ENCODE measurements around the gene RHOB.

The RHOB gene

GRCh38 chr2:20450201-20450999 is 3.5 kb downstream of the RHOB start:
- H3K4me1 ChIP-seq (ENCODE audit: control insufficient read depth, low read length), result peaks cover 26% of the 10 kb centered on the region
- no peak overlapping the region for H3K4me2 ChIP-seq (ENCODE audit: low read length)
- H3K9me3 ChIP-seq (ENCODE audit: control insufficient read depth, insufficient read depth, low read length), result no peaks in the 10 kb centered on the region
- no peak overlapping the region for H3K27ac ChIP-seq (ENCODE audit: low read depth, low read length)
- H3K4me3 ChIP-seq (ENCODE audit: low read length), result no peak overlapping the region
- H3K79me2 ChIP-seq (ENCODE audit: control insufficient read depth, low read length), result no peaks in the 10 kb centered on the region
- peaks cover 51% of the 10 kb centered on the region for H3K27me3 ChIP-seq (ENCODE audit: control insufficient read depth, low read length)
- TF ChIP-seq EZH2phosphoT487 (IDR thresholded peaks at IDR 0.05; ENCODE audit: borderline replicate concordance, low read length) (no peak), CTCF (IDR thresholded peaks at IDR 0.05; ENCODE audit: low read depth, low read length, poor library complexity, severe bottlenecking) (no peak)
- no peaks in the 10 kb centered on the region for H3K9me2 ChIP-seq (replicated peaks; ENCODE audit: control insufficient read depth, low read length)
- no peaks in the 10 kb centered on the region for H3F3A ChIP-seq (ENCODE audit: control insufficient read depth, insufficient read depth)
- H4K20me1 ChIP-seq (ENCODE audit: control insufficient read depth, insufficient read depth, low read depth, low read length), result no peaks in the 10 kb centered on the region
- no peaks in the 10 kb centered on the region for H3K36me3 ChIP-seq (ENCODE audit: control insufficient read depth, low read length)

GRCh38 chr2:20451000-20451290 is 4.1 kb downstream of the RHOB start:
- no peak overlapping the region for H3K4me2 ChIP-seq (ENCODE audit: low read length)
- no peak overlapping the region for H3K27ac ChIP-seq (ENCODE audit: low read depth, low read length)
- TF ChIP-seq EZH2phosphoT487 (IDR thresholded peaks at IDR 0.05; ENCODE audit: borderline replicate concordance, low read length) (no peak), CTCF (IDR thresholded peaks at IDR 0.05; ENCODE audit: low read depth, low read length, poor library complexity, severe bottlenecking) (no peak)
- H3K4me3 ChIP-seq (ENCODE audit: low read length), result no peak overlapping the region
- H3K27me3 ChIP-seq (ENCODE audit: control insufficient read depth, low read length), result peaks cover 48% of the 10 kb centered on the region
- no peaks in the 10 kb centered on the region for H3K9me3 ChIP-seq (ENCODE audit: control insufficient read depth, insufficient read depth, low read length)
- no peaks in the 10 kb centered on the region for H3F3A ChIP-seq (ENCODE audit: control insufficient read depth, insufficient read depth)
- no peaks in the 10 kb centered on the region for H3K9me2 ChIP-seq (replicated peaks; ENCODE audit: control insufficient read depth, low read length)
- H3K36me3 ChIP-seq (ENCODE audit: control insufficient read depth, low read length), result no peaks in the 10 kb centered on the region
- no peaks in the 10 kb centered on the region for H3K79me2 ChIP-seq (ENCODE audit: control insufficient read depth, low read length)
- H4K20me1 ChIP-seq (ENCODE audit: control insufficient read depth, insufficient read depth, low read depth, low read length), result no peaks in the 10 kb centered on the region
- H3K4me1 ChIP-seq (ENCODE audit: control insufficient read depth, low read length), result peaks cover 26% of the 10 kb centered on the region

- Histone ChIP-seq H3K4me3 (ENCODE audit: low read length) (no peak overlapping the region), H4K20me1 (ENCODE audit: control insufficient read depth, insufficient read depth, low read depth, low read length) (no peaks in the 10 kb centered on the region), H3K27me3 (ENCODE audit: control insufficient read depth, low read length) (peaks cover 44% of the 10 kb centered on the region), H3K27ac (ENCODE audit: low read depth, low read length) (no peak overlapping the region), H3K36me3 (ENCODE audit: control insufficient read depth, low read length) (no peaks in the 10 kb centered on the region), H3K79me2 (ENCODE audit: control insufficient read depth, low read length) (no peaks in the 10 kb centered on the region), H3K4me1 (ENCODE audit: control insufficient read depth, low read length) (peaks cover 23% of the 10 kb centered on the region), H3K9me2 (replicated peaks; ENCODE audit: control insufficient read depth, low read length) (no peaks in the 10 kb centered on the region), H3K4me2 (ENCODE audit: low read length) (no peak overlapping the region), H3K9me3 (ENCODE audit: control insufficient read depth, insufficient read depth, low read length) (no peaks in the 10 kb centered on the region), H3F3A (ENCODE audit: control insufficient read depth, insufficient read depth) (no peaks in the 10 kb centered on the region)
- TF ChIP-seq EZH2phosphoT487 (IDR thresholded peaks at IDR 0.05; ENCODE audit: borderline replicate concordance, low read length), result no peak
- no peak for TF ChIP-seq CTCF (IDR thresholded peaks at IDR 0.05; ENCODE audit: low read depth, low read length, poor library complexity, severe bottlenecking)
Measured at GRCh38 chr2:20451341-20451740, 4.5 kb downstream of the RHOB start.
